GM12878 (cell line): Measurements from ENCODE around the gene CHD5. TPM values are rescaled to one million over a fixed set of nuclear protein-coding genes. Genes with fewer than 3 reads are reported as not detected.

Experiments
- ATAC-seq: fragments of 200-7000 bp; cut with Tn5 transposase; 3 replicates; pipeline ENCODE4 v1.9.1; 2020; ENCODE audit warnings: mild to moderate bottlenecking, moderate library complexity
- BruUV-seq: library from RNA; stranded (reverse); fragments of 400-500 nt; replicated peaks from 2 replicates; lab custom pipeline; 2021; lab: Mats Ljungman, UMichigan
- CTCF ChIA-PET: fragments of 300-600 bp; sonication (Branson Sonifier 250); formaldehyde crosslinking; extraction: SDS; loops from one replicate; lab custom pipeline; 2021; ENCODE audit warnings: inconsistent platforms; lab: Yijun Ruan, JAX
- POLR2A ChIA-PET: fragments of 350-600 bp; formaldehyde crosslinking; extraction: SDS; loops from one replicate; lab custom pipeline; 2021; ENCODE audit warnings: inconsistent platforms; lab: Charles Lee
- RAD21 ChIA-PET: fragments of 300-600 bp; sonication (Branson Sonifier 250); formaldehyde crosslinking; loops from one replicate; lab custom pipeline; 2023; ENCODE audit warnings: antibody characterized with exemption; ENCODE audit not compliant: unreplicated experiment; lab: Charles Lee
- SMC1A ChIA-PET: fragments of 300-600 bp; sonication (Branson Sonifier 250); formaldehyde crosslinking; loops from one replicate; lab custom pipeline; 2023; ENCODE audit not compliant: unreplicated experiment, uncharacterized antibody; lab: Charles Lee
- DNase-seq: peaks from one replicate; pipeline ENCODE4 v3.0.0-alpha.2; 2011; ENCODE audit warnings: low read depth, low spot score
- FAIRE-seq: peaks from 3 replicates; lab custom pipeline; 2011; peaks lifted over from hg19 to GRCh38; lab: Jason Lieb, UNC
- H2AFZ ChIP-seq: 2 replicates; pipeline ENCODE4 v1.6.0; 2011; ENCODE audit warnings: low read depth, low read length, control low read depth; ENCODE audit not compliant: control insufficient read depth
- H3K27ac ChIP-seq: 2 replicates; pipeline ENCODE4 v1.5.1; 2011; ENCODE audit warnings: control low read depth; ENCODE audit not compliant: control insufficient read depth, insufficient read depth
- H3K27me3 ChIP-seq, 2 experiments: replicated peaks in 1 of 2; 2 replicates each; pipeline versions ENCODE4 v1.6.0 to v1.6.1; 2011; ENCODE audit warnings: low read length in 1 of 2; ENCODE audit not compliant: control insufficient read depth in 2 of 2, insufficient read depth in 2 of 2
- H3K36me3 ChIP-seq, 2 experiments: 2 replicates each; pipeline ENCODE4 v1.5.1; 2011; ENCODE audit warnings: low read length in 1 of 2; ENCODE audit not compliant: control insufficient read depth in 2 of 2, insufficient read depth in 2 of 2
- H3K4me1 ChIP-seq: 2 replicates; pipeline ENCODE4 v1.6.1; 2011; ENCODE audit warnings: mild to moderate bottlenecking, low read length, moderate library complexity, mixed read lengths; ENCODE audit not compliant: control insufficient read depth, insufficient read depth
- H3K4me2 ChIP-seq: 2 replicates; pipeline ENCODE4 v1.6.0; 2011; ENCODE audit warnings: control low read depth; ENCODE audit not compliant: control insufficient read depth, insufficient read depth
- H3K4me3 ChIP-seq: fragments of 200-600 bp; sonication (generic); 2 replicates; pipeline ENCODE4 v1.5.1; 2016
- H3K79me2 ChIP-seq: 2 replicates; pipeline ENCODE4 v1.6.0; 2011; ENCODE audit warnings: low read length; ENCODE audit not compliant: control insufficient read depth, insufficient read depth
- H3K9ac ChIP-seq: 2 replicates; pipeline ENCODE4 v1.8.0; 2011; ENCODE audit warnings: low read length, control low read depth, mixed read lengths; ENCODE audit not compliant: control insufficient read depth, insufficient read depth
- H3K9me3 ChIP-seq: replicated peaks from 3 replicates; pipeline ENCODE4 v1.5.1; 2011; ENCODE audit warnings: mild to moderate bottlenecking, low read length; ENCODE audit not compliant: control insufficient read depth, insufficient read depth
- H4K20me1 ChIP-seq: 2 replicates; pipeline ENCODE4 v1.6.0; 2011; ENCODE audit not compliant: control insufficient read depth, insufficient read depth
- BACH1 ChIP-seq: fragments of 450-650 bp; IDR thresholded peaks from 2 replicates; pipeline ENCODE4 v1.6.1; 2017; ENCODE audit warnings: mild to moderate bottlenecking, borderline replicate concordance
- BRCA1 ChIP-seq: IDR thresholded peaks from 2 replicates; pipeline ENCODE4 v1.6.1; 2011; ENCODE audit warnings: low read depth, low read length, improper control_type of control experiment
- CEBPB ChIP-seq, 2 experiments: fragments of 150-350 bp in 1 of 2; IDR thresholded peaks; 2 replicates each; pipeline ENCODE4 v1.6.1; 2012 to 2014; ENCODE audit warnings: low read depth in 2 of 2, low read length in 2 of 2, borderline replicate concordance in 1 of 2, inconsistent platforms in 1 of 2
- FOS ChIP-seq: IDR thresholded peaks from 3 replicates; pipeline ENCODE4 v1.6.1; 2011; ENCODE audit warnings: borderline replicate concordance; ENCODE audit not compliant: insufficient read length; ENCODE audit errors: extremely low read depth
- GABPA ChIP-seq: IDR thresholded peaks from 2 replicates; pipeline ENCODE4 v1.6.1; 2014; ENCODE audit warnings: antibody characterized with exemption, low read depth, mild to moderate bottlenecking, inconsistent platforms
- HSF1 ChIP-seq: fragments of 150-350 bp; IDR thresholded peaks from 2 replicates; pipeline ENCODE4 v1.6.1; 2014; ENCODE audit warnings: mild to moderate bottlenecking, low read depth, low read length
- JUNB ChIP-seq: IDR thresholded peaks from 2 replicates; pipeline ENCODE4 v1.6.1; 2016; ENCODE audit warnings: antibody characterized with exemption, mild to moderate bottlenecking
- MEF2A ChIP-seq: IDR thresholded peaks from 2 replicates; pipeline ENCODE4 v1.6.1; 2011; ENCODE audit warnings: low read depth, mild to moderate bottlenecking, low read length, moderate library complexity; ENCODE audit not compliant: insufficient read depth
- NFYB ChIP-seq: IDR thresholded peaks from 2 replicates; pipeline ENCODE4 v1.6.1; 2011; ENCODE audit warnings: low read depth, mild to moderate bottlenecking, low read length, improper control_type of control experiment, moderate library complexity; ENCODE audit not compliant: insufficient read depth
- NKRF ChIP-seq: fragments of 450-650 bp; conservative IDR thresholded peaks from 2 replicates; pipeline ENCODE4 v1.6.1; 2017; ENCODE audit warnings: mild to moderate bottlenecking, moderate library complexity
- POU2F2 ChIP-seq: IDR thresholded peaks from 3 replicates; pipeline ENCODE4 v1.6.1; 2011; ENCODE audit warnings: low read depth, mild to moderate bottlenecking, low read length, borderline replicate concordance
- RCOR1 ChIP-seq: conservative IDR thresholded peaks from 2 replicates; pipeline ENCODE4 v1.6.1; 2012; ENCODE audit warnings: low read depth, low read length, improper control_type of control experiment
- SMC3 ChIP-seq: IDR thresholded peaks from 2 replicates; pipeline ENCODE4 v1.6.1; 2011; ENCODE audit warnings: low read length, improper control_type of control experiment, borderline replicate concordance
- TCF12 ChIP-seq: IDR thresholded peaks from 2 replicates; pipeline ENCODE4 v1.6.1; 2011; ENCODE audit warnings: low read depth, mild to moderate bottlenecking, low read length
- USF1 ChIP-seq: IDR thresholded peaks from 2 replicates; pipeline ENCODE4 v1.6.1; 2011; ENCODE audit warnings: borderline replicate concordance, low read depth, mild to moderate bottlenecking, moderate library complexity, mixed read lengths, low read length; ENCODE audit not compliant: insufficient read depth; ENCODE audit errors: extremely low read length
- WGBS: methylation state at CpG from one replicate; pipeline ENCODE4 v1.1.6; 2016; ENCODE audit warnings: low lambda C conversion rate; ENCODE audit not compliant: insufficient replicate concordance, insufficient coverage; ENCODE audit errors: missing lambda C conversion rate; 5-methylcytosine and 5-hydroxymethylcytosine counted together
- in situ Hi-C: fragments of 300-500 bp; cut with MboI; formaldehyde crosslinking; loops from 9 replicates; pipeline ENCODE4 v1.14.3; 2018; ENCODE audit warnings: mixed read lengths
- intact Hi-C: fragments of 100-400 bp; cut with micrococcal nuclease; formaldehyde crosslinking; loops from one replicate; pipeline ENCODE4 v1.14.2; 2022; ENCODE audit not compliant: unreplicated experiment
- polyA plus RNA-seq, 11 experiments: library from polyadenylated mRNA; depleted of rRNA in 4 of 11; unstranded in 6 of 11; stranded (reverse) in 5 of 11; fragments of >200 nt; fragmentation: Nextera tagmentation in 4 of 11; fragmentation: Illumina TruSeq in 1 of 11; extraction: Ambion mirVana in 4 of 11; extraction: Trizol in 1 of 11; gene quantifications; 1 replicate in 1 of 11; 2 replicates in 10 of 11; pipeline versions ENCODE4 v1.2.1 to v1.2.3, GENCODE V29; 2011 to 2016; ENCODE audit warnings: inconsistent platforms in 2 of 11, missing spikeins in 2 of 11, low read depth in 1 of 11
- total RNA-seq, 4 experiments: library from RNA; depleted of rRNA in 3 of 4; stranded (reverse); fragments of >200 nt in 3 of 4; fragmentation: Illumina TruSeq in 1 of 4; extraction: Trizol in 1 of 4; gene quantifications; 2 replicates each; pipeline versions ENCODE4 v1.2.1 to v1.2.3, GENCODE V29; 2013 to 2021

CHD5 gene
- total and polyA plus RNA-seq, 10 of the 15 experiments (the other 5 are each of a cell fraction or from before 2014, with no cell fraction given): 0.03 to 0.49 (median 0.13) TPM; not detected in 3

GRCh38 chr1:6207921-6208320, 27.8 kb upstream of the CHD5 start (continued):
- no peak for TF ChIP-seq HSF1

- peak overlapping the region; percentile 75 for H3K4me3 ChIP-seq
- H3K9ac ChIP-seq: peak overlapping the region; percentile 88; the same call in 1 of the 2 replicates
- peaks cover 0 to 6% of the 10 kb centered on the region in 2 experiments; a peak in 3 of 4 replicates for H3K36me3 ChIP-seq
- in situ Hi-C loops (no loop called here), intact Hi-C loops (no loop called here)
- peaks cover 21% of the 10 kb centered on the region for H3K4me1 ChIP-seq
- ATAC-seq (no peak), DNase-seq (no peak), FAIRE-seq (no peak)
- no peaks in the 10 kb centered on the region for H3K27me3 ChIP-seq
- ChIA-PET CTCF (interaction anchor here (0.6 to 4.1 kb wide), 6 partner anchors 13 to 39 kb away, joined by 3 to 17 read pairs (median 4); no protein-coding TSS in a partner anchor), POLR2A (interaction anchor here (0.8 to 2.4 kb wide), 4 partner anchors 10 to 181 kb away, joined by 3 to 10 read pairs (median 4); partner anchors contain the start of gene ICMT), SMC1A (interaction anchor here (0.8 to 1.8 kb wide), 2 partner anchors 9 to 18 kb away, joined by 3 read pairs; no protein-coding TSS in a partner anchor), RAD21 (interaction anchor here (0.6 to 1.5 kb wide), 4 partner anchors 26 to 56 kb away, joined by 3 to 10 read pairs (median 4); partner anchors contain the start of gene ICMT)
- peak overlapping the region; percentile 92 for H3K4me2 ChIP-seq
- WGBS: 95% methylated on average over 14 of the region's 19 CpGs
- no peaks in the 10 kb centered on the region for H4K20me1 ChIP-seq
- BruUV-seq: TSS peak; percentile 81
- no peak overlapping the region for H2AFZ ChIP-seq
- H3K27ac ChIP-seq: no peak overlapping the region
- H3K79me2 ChIP-seq: peaks cover 9% of the 10 kb centered on the region
- no peaks in the 10 kb centered on the region for H3K9me3 ChIP-seq
- TF ChIP-seq NFYB (no peak), FOS (no peak), CEBPB (IDR thresholded peaks at IDR 0.05; ENCODE audit: borderline replicate concordance in 1 of 2, low read depth in 2 of 2, low read length in 2 of 2) (no peak), BRCA1 (no peak), RCOR1 (no peak), TCF12 (no peak), MEF2A (no peak), USF1 (no peak), GABPA (no peak), POU2F2 (no peak), BACH1 (no peak), NKRF (no peak), JUNB (no peak), SMC3 (no peak)
Observed at GRCh38 chr1:6207075-6207885, 27.2 kb upstream of the CHD5 start.
